Fibroblast of pulmonary artery (primary cell): ENCODE results near the gene TRPM8.
A peak's percentile ranks its signal among the peaks of the same experiment; 100 is the strongest.

Experiments used
- DNase-seq: peaks from one replicate; pipeline ENCODE4 v3.0.0-alpha.2; 2010; ENCODE audit warnings: low read depth
- H3K4me3 ChIP-seq: replicated peaks from 2 replicates; pipeline ENCODE4 v1.5.1; 2011; ENCODE audit warnings: low read depth, mild to moderate bottlenecking, control low read depth, low read length, moderate library complexity
- CTCF ChIP-seq: IDR thresholded peaks from 2 replicates; pipeline ENCODE4 v1.5.1; 2011; ENCODE audit warnings: mild to moderate bottlenecking, control low read depth, low read length, inconsistent platforms; ENCODE audit errors: missing control alignments

Gene TRPM8

GRCh38 chr2:233972941-233973575 is 55.9 kb downstream of the TRPM8 start:
- DNase-seq, result no peak
- TF ChIP-seq CTCF, result no peak
- H3K4me3 ChIP-seq, result no peak overlapping the region

GRCh38 chr2:233973786-233974185 is 56.6 kb downstream of the TRPM8 start:
- TF ChIP-seq CTCF, result no peak
- H3K4me3 ChIP-seq, result no peak overlapping the region
- no peak for DNase-seq

GRCh38 chr2:233974530-233975071 is 57.4 kb downstream of the TRPM8 start:
- no peak for TF ChIP-seq CTCF
- peak; percentile 87 for DNase-seq
- no peak overlapping the region for H3K4me3 ChIP-seq

- DNase-seq, result no peak
- TF ChIP-seq CTCF, result no peak
- no peak overlapping the region for H3K4me3 ChIP-seq
Observed at GRCh38 chr2:233976087-233976486, 58.9 kb downstream of the TRPM8 start.

- H3K4me3 ChIP-seq, result no peak overlapping the region
- DNase-seq, result peak; percentile 72
- peak; percentile 36 for TF ChIP-seq CTCF
Observed at GRCh38 chr2:233976690-233977294, 59.6 kb downstream of the TRPM8 start.

GRCh38 chr2:233977296-233977837 is 60.2 kb downstream of the TRPM8 start:
- DNase-seq, result no peak
- no peak for TF ChIP-seq CTCF
- no peak overlapping the region for H3K4me3 ChIP-seq
